HG03159 (cell line): ENCODE measurements around the gene SP140.

Experiments used
- ATAC-seq: cut with Tn5 transposase; IDR thresholded peaks from one replicate; pipeline ENCODE4 v1.9.1; 2021; ENCODE audit warnings: mild to moderate bottlenecking, moderate library complexity; ENCODE audit not compliant: unreplicated experiment

Gene SP140

DNA sequence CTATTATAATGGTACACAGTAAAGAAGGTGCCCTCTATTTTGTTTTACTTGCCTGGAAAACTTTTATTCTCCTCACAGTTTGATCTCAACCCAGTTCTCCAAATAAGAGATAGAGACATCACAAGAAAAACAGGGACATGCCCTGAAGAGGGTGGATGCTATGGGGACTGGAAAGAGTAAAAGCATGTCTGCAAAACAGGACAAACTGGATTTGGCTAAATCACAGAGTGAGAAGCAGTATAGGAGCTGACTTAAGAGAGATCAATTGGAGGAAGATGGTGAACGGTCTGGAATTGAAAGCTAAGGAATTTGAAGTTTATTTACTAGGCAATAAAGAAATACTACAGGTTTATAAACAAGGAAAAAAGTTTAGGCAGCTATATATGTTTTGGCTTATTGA lies 134.5 kb downstream of the SP140 start:
- ATAC-seq, result no peak

GRCh38 chr2:230362030-230362691 lies 136.6 kb downstream of the SP140 start:
- ATAC-seq, result no peak
